IPS DF 4.7 (cell line): ENCODE data around the gene SLC44A4.

Experiments
- DNase-seq: peaks from one replicate; pipeline ENCODE4 v3.0.0-alpha.2; 2013; ENCODE audit warnings: low spot score; ENCODE audit errors: extremely low read depth

Gene SLC44A4

DNA sequence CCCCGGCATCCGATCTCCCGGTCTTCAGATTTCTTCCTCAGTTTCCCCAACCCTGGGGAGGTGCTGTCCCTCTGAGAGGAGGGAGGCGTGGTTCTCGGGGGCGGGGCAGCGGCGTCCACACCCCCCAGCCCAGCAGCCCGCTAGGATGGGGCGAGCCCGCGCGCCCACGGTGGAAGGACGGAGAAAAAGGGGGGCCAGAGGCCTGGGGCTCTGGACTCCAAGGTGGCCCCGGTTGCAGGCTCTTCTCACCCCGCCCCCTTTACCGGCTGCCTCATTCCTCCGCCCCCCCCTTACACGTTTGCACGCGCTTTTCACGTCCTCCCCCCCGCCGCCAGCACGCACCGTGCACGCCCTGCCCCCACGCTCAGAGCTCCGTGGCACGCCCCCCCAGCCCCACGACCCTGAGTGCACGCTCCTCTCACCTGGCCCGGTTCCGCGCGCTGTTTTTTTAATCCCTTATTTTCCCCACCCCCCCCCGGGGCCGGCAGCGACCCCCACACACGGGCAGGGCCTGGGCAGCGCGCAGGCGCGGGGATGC is 22.7 kb upstream of the SLC44A4 start:
- no peak for DNase-seq

DNA sequence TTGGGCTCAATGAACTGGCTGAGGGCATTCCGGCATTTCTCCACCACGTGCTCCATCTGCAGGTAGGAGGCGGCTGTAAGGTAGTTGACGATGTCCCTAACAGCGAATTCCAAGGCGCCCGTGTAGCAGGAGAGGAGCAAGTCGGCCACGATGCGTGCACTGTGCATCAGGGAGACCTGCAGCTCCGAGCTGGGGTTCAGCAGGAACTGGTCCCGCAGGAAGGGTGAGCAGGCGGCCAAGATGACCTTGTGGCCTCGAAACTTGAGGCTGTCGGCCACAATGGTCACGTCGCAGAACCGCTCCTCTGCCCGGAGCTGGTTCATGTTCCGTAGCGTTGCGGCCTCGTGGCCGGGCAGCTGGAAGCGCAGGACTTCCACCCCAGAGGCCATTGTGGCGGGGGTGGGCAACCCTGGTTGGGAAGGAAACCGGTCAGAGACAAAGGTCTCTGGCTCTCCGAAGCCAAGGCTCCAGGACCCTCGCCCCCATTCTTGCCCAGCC is 22.2 kb upstream of the SLC44A4 start:
- no peak for DNase-seq

DNA sequence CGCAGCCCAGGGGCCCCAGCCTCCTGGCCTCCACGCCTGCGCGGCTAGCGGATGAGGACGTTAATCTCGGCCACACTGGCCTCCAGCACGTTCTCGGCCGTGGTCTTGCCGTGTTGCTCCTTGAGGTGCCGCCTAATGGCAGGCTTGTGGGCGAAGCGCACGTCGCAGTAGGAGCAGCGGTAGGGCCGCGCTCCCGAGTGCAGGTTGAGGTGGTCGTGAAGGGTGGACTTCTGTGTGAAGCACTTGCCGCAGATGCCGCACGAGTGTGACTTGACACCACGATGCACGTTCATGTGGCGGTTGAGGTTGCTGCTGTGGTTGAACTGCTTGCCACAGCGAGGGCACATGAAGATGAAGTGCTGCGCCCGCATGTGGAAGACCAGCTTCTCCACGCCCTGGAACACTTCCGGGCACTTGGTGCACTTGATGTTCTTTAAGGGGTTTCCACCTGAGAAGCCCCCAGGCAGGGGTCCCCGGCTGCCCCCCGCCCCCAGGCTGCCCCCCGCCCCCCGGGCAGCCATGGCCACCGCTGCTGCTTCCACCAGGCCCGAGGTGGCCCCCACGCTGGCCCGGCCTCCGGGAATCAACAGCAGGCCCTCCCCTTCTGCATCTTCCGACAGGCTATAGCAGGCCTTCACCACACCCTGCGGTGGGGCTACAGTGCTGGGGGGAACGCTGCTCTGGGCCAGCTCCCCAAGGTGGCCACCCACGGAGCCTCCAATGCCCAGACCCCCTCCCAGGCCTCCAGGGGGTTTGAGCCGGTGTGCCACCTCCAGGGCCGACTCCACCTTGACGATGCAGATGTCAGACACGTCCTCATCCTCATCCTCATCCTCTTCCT is 21.3 kb upstream of the SLC44A4 start:
- no peak for DNase-seq

DNA sequence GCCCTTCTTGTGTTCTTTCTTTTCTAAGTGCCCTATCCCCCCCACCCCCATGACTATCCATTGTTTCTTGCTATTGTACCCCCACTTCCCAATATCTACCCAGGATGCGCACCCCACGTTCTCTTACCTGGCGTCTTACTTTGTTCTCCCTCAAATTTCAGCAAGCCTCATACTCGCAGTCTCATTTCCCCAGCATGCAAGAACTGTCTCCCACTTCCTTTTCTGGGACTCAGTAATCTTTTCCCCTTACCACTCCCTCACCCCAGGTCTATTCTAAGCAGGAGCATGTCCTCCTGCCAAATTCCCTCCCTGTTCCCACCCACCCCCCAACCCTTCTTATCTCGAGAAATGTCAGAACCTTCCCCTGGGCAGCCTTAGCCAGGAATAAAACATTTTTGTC is 20.4 kb upstream of the SLC44A4 start:
- no peak for DNase-seq

DNA sequence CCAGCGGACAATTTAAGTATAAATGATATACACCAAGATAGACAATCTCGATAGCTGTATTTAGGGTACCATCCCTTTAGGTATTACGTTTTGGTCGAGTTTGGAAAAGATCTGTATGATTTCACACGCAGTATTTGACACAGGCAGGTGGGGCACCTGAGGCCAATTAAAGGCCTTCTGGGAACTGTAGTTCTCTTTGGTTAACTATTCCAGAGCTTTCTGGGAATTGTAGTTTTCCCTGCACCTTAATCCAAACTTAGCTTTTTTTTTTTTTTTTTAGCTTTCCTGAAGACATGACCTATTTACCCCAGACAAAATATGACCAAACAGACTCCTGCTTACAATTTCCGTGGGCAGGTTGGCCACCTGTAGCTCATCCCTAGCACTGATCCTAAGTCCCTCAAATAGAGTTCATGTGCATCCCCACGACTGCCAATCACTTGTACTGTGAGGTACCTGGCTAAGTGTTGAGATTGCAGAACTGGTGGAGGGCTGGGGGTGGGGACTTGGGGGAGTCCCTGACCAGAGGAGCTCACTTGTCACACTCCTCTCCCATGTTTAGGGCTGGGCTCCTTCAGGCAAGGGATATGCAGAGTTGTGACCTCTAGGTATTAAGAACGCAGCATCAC is 19.7 kb upstream of the SLC44A4 start:
- no peak for DNase-seq

DNA sequence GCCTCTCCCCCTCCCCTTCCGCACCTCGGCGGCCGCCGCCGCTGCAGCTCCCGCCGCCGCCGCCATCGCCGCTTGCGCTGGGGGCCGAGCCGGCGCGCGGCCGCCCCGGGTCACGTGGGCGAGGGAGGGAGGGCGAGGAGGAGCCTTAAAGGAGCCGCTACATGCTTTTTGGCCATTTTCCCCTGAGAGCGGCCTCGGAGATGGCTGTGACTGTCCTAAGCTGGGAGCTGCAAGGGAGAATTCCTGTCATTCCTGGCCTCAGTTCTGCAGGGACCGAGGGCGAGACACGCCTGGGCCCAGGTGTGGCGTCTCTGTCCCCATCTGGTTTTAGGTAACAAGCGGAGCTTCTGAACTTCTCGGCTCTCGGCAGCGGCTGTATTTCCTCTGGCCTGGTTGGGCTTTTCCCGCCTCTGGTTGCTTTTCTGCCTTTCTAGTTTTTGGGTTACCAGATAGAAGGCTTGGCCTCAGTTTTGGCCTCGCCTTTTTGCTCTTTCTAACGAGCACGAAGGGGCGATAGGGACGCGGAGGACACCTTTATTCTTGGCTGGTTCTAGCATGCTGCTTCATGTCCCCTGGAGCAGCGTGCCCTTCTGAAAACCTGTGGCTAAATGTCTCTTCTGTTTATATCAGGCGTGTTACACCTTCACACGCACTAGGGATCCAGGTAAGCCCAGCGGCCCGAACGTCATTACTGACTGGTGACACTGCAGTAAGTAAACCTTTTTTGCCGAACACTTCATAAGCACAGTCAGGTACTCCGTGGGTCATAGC is 19.0 kb upstream of the SLC44A4 start, which contains the start of gene EHMT2:
EHMT2 (minus strand) TSS at position 87 of the 771 bp plus-strand sequence; CDS start at position 66, 21 bp downstream.
- no peak for DNase-seq

DNA sequence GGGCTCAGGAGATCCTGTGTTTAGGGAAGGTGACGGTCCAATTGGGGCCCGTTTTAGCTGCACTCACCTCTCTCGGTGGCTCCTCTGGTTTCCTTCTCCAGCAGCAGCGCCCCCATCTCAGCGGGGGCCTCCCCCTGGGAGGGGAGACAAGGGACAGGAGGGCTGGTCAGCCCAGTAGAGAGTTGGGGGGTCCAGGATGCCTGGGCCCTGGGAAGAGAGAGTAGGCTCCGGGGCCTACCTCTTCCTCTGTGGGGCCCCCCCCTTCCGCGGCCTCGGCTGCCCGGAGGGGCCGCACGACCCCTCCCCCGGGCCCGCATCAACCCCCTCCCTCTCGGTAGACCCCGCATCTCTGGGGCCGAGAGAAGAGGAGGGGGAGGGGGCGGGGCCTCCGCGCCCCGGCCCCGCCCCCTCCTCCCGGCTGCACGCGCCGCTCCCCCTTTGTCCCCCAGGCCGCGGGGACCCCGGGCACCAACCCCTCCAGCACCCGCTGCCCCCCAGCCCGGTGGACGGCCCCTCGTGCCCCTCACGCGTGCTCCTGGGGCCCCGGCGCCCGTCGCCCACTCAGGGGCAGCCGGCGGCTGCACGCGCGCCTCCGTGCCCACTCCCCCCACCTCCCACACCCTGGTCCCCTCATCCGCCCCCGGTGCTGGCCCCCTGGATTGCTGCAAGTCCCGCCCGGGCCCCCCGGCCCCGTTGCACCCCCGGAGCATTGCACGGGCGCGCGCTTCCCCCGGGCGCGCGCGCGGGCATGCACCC is 18.2 kb upstream of the SLC44A4 start:
- DNase-seq, result no peak

DNA sequence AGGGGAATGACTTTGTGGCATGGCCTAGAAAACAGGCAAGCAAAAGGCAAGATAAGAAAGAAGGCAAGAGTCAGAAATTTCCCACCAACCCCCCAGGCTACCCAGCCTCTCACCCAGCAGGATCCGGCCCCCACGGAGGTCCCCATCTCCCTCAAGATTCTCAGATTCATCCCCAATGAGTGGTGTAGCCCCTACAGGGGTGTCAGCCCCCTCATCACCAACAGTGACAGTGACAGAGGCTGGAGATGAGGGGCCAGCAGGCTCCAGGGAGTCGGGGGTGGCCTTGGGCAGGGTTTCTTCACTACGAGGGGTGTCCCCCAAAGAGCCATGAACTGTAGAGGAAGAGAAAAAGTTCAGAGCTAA is 17.7 kb upstream of the SLC44A4 start:
- no peak for DNase-seq

DNA sequence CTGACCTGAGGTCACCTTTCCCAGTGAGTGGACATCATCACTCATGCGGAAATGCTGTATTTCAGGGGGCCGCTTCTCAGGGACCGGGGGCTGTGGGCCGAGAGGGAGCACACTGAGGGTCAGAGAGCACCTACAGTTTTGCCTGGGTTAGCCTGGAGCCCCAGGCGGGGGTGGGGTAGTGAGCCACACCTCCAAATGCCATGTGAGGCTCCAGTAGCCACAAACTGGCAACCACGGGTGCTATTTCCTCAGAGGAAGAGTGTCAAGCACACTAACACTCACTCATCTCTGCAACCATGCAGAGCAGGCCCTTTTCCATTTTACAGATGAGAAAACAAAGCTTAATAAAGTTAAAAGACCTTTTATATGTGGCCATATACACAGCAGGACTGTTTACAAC is 14.0 kb upstream of the SLC44A4 start:
- DNase-seq, result no peak

DNA sequence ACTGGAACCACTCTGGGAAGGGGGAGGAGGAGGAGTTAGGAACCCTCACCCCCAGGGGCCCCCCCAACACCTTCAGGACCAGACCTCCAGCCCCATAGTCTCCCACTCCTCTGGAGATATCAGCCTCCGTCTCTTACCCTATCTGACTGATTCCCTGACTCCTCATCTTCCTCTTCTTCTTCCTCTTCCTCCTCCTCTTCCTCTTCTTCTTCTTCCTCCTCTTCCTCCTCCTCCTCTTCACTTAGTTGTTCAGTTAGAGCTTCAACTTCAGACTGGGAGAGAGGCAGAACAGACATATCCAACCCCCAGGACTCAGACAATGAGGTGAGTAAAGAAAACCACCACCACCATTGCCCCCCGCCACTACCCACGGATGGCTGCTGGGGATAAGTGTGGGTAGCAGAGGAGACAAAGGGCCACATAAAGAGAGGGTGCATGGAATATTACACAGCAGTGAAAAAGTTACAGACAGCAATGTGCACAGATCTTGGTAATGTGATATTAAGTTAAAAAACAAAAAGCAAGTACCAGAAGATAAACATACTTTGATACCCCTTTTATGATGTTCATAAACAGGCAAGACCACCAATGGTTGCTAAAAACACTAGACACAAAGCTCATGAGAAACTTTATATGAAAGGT is 10.7 kb upstream of the SLC44A4 start:
- no peak for DNase-seq

DNA sequence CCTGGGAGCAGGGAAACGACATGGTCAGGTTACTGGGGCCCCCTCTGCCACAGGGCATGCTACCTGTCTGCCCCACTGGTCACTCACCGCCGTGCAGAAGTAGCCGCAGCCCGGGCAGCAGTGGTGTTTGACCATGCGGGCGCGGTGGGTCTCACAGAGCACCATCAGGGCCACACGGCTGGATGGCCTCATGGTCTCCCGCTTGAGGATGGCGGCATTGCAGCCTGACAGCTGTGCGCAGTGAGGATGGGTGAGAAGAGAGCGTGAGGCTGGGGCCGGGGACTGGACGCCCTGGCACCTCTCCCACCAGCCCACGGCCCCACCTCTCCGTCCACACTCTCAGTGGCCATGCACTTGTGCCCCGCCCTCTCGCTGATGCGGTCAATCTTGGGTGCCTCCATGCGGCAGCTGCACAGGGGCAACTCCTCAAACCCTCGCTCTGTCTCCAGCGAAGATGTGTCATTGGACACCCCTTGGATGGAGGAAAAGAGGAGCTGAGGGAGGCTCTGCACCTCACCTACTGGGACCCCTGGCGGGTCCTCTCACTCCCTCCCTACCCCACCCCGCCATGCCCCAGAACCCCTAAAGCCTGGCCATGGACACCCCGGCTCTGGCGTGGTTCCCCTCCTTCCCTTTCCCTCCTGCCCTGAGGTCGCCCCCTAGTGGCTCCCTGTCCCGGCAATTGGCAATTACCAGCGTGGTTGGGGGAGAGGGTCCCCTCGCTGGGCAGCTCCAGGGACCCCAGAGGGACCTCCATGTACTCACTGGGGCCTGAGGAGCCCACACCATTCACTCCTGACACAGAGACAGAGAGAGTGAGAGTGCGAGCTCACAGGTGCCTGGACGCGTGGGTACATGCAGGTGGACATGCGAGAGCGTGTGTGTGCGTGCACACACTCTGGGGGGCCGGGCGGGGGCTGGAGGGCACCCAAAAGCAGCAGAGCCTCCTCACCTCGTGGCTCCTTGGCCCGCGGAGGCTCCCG is 9.8 kb upstream of the SLC44A4 start:
- DNase-seq, result no peak

DNA sequence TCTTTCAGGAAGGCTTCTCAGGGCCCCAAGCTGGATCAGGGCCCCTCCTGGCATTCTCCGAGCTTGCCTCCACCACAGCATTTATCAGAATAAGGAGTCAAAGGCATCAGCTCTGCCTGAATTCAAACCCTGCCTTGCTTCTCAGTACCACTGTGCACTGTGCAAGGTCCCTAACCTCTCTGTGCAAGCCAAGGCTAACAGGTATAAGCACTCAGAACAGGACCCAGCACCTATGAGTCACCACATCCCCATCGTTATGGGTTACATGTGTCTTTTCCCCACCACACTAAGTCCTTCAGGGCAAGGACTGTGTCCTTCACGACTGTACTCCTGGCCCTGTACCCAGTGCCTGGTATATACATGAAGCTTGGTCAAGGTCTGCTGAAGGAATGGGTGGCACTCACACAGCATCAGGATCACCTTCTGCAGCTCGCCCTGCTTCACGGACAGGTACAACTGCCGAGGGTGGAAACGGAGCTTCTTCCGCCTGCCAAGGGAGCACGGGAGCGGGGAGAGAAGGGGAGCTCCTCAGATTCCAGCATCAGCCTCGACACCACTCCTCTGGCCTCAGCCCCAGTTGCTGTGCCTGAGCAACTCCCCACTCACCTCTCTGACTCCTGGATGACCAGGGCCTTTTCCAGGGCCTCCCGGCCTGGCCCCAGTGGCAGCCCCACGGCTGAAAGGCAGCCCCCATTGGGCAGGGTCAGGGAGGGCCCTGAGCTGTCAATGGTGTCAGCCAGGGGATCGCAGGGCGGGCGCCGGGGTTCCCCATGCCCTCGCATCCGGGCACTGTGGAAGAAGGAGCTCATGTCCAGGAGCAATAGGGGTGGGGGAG is 8.6 kb upstream of the SLC44A4 start:
- no peak for DNase-seq

DNA sequence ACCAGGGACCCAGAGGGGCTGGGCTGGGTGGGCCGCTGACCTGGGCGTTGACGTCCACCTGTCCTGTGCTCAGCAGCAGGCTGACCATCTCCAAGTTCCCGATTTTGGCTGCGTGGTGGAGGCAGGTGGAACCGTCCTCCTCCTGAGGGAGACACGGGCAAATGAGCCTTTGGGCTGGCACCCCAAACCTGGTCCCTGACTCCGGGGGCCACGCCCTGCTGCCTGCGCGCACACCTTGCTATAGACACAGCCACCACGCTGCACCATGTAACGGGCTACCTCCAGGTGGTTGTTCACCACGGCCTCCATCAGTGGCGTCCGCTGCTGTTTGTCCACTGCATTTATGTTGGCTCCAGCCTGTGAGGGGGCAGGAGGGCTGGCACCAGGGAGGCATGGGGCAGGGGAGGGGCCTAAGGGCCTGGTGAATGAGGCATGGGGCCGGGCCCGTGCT is 7.8 kb upstream of the SLC44A4 start:
- no peak for DNase-seq

DNA sequence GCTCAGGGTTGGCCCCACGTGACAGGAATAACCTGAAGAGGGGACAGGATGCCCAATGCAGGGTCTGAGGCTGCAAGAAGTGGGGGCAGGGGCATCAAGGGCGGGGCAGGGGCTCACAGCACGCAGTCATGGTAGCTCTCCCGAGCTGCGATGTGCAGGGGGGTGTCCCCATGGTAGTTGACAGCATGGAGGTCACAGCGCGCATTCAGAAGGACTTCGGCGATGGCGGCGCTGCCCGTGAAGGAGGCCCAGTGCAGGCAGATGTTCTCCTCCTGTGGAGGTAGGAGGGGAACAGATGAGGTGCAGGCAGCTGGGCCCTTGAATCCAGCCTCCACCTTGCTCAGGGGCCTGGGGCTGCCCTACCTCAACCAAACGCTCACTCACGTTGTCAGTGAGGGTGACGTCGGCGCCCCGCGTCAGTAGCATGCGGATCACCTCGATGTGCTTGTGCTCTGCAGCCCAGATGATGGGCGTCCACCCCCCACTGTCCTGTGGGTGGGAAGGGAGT is 5.8 kb upstream of the SLC44A4 start:
- DNase-seq, result no peak

DNA sequence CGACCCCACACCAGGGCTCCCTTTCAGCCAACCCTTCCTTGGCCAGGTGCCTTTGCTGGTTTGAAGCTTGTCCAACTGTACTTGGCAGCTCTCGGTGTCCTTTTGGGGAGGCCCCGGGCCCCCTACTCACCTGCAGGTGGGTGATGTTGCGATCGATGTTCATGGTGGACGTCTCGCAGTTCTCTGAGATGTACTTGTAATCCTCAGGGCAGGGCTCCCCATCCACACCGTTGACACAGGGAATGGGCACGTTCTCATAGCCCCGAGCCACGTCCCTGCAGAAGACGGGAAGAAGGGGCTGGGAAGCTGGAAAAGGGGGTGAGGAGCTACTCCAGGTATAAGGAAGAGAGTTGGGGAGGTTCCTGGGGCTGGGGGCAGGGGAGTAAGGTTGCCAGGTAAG is 4.9 kb upstream of the SLC44A4 start:
- no peak for DNase-seq

DNA sequence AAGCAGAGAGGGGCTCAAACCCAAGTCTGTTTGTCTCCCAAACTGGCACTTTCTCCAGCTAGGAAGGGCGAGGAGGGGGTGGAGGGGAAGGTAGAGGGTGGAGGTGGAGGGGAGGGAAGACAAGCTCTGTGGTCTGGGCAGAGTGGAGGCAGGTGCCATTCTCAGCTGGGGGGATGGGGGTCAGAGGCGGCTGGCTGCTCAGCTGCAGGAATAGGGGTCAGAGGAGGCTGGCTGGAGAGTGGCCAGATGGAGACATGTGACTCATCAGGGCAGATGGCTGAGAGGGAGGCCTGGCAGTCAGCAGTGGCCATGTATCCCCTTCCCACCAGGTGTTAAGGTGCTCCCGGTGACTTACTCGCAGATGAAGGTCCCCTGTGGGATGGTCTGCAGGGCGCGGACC is 3.5 kb upstream of the SLC44A4 start:
- no peak for DNase-seq

DNA sequence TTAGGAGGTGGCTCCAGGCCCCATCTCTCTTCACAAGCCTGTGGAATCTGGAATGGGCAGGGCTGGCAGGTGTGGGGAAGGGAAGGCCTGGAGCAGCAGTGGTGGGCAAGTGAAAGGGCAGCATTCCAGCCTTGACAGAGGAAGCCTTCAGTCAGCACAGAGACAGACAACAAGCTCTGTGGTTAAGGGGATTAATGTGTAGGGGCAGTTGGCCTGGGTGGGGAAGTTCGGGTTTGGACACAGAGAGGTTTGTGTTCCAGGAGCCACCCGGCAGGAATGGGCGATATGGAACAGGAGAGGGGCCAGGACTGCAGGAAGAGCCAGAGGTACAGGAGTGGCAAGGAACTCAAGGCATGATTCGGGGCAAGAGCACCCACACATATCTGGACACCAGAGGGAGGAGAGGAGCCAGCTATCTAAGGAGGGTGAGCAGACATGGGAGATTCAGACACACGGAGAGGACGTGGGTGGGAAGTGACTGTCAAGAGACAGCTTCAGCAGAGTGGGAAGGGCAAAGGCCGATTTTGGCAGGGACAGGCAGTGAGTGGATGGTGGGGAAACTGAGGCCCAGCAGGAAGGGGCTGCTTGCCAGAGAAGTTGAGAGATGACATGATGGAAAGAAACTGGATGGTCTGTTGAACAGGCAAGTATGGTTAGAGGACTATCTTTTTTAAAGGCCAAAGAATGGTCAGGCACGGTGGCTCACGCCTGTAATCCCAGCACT is 2.5 kb upstream of the SLC44A4 start:
- no peak for DNase-seq

DNA sequence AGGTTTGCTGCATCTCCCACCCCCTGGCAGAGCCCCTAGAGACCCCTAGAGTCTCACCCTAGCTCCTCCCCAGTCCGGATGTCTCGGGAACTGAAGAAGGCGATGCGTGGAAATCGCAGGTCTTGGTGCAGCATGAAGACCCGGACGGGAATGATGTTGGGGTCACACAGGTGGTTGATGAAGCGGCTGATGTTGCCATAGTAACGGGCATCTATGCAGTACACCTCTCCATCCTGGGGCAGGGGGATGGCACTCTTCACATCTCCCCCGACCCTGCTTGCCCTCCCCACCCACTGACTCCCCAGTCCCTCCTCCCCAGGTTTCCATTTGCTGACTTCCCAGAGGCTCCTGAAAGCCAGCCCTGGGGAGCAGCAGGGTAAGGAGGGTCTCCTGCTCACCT is 1.8 kb upstream of the SLC44A4 start:
- DNase-seq, result no peak
